GM21423 (cell line): Measurements from ENCODE around the gene VTN.

Source experiments
- ATAC-seq: cut with Tn5 transposase; IDR thresholded peaks from one replicate; pipeline ENCODE4 v1.9.1; 2021; ENCODE audit warnings: mild to moderate bottlenecking, moderate library complexity; ENCODE audit not compliant: unreplicated experiment

The VTN gene

GRCh38 chr17:28370035-28370743 is at the start of gene VTN:
Gene VTN, minus strand, starts transcription at chr17:28370307. Its CDS starts 104 bp downstream, at chr17:28370203.
- no peak for ATAC-seq

- no peak for ATAC-seq
These were observed 46.7 kb upstream of the VTN start for GRCh38 chr17:28416703-28417311.

- ATAC-seq = no peak
These were observed 45.8 kb upstream of the VTN start for GRCh38 chr17:28415886-28416285.

GRCh38 chr17:28413804-28414203 is 43.7 kb upstream of the VTN start:
- no peak for ATAC-seq

GRCh38 chr17:28412099-28412498 is 42.0 kb upstream of the VTN start:
- no peak for ATAC-seq

GRCh38 chr17:28407974-28408306 is 37.8 kb upstream of the VTN start:
- ATAC-seq = no peak

GRCh38 chr17:28407130-28407973 is 37.2 kb upstream of the VTN start:
- ATAC-seq = no peak

- no peak for ATAC-seq
These were observed 36.3 kb upstream of the VTN start for GRCh38 chr17:28406473-28406814.

GRCh38 chr17:28405632-28406472 is 35.7 kb upstream of the VTN start, which contains the start of gene SLC46A1:
Gene SLC46A1, minus strand, starts transcription at chr17:28406212. Its CDS starts 98 bp downstream, at chr17:28406114.
- ATAC-seq = no peak

- ATAC-seq = no peak
These were observed 34.9 kb upstream of the VTN start for GRCh38 chr17:28404812-28405570.

GRCh38 chr17:28404461-28404811 is 34.3 kb upstream of the VTN start:
- ATAC-seq = no peak

- ATAC-seq = no peak
These were observed 33.9 kb upstream of the VTN start for GRCh38 chr17:28404007-28404406.

GRCh38 chr17:28402844-28403243 is 32.7 kb upstream of the VTN start:
- ATAC-seq = no peak

- no peak for ATAC-seq
These were observed 32.1 kb upstream of the VTN start for GRCh38 chr17:28402224-28402630.

GRCh38 chr17:28399808-28400207 is 29.7 kb upstream of the VTN start:
- ATAC-seq = no peak

- ATAC-seq = no peak
These were observed 28.3 kb upstream of the VTN start for GRCh38 chr17:28398280-28398981.

- no peak for ATAC-seq
These were observed 27.7 kb upstream of the VTN start for GRCh38 chr17:28397687-28398279.

- ATAC-seq = no peak
These were observed 27.2 kb upstream of the VTN start for GRCh38 chr17:28397275-28397674.

GRCh38 chr17:28396635-28397239 is 26.6 kb upstream of the VTN start:
- no peak for ATAC-seq
